Measurements from ENCODE around the gene RGS1.

RGS1 gene

GRCh38 chr1:192598589-192598988 lies 23.0 kb downstream of the RGS1 start:
- Histone ChIP-seq H3K14ac (ENCODE audit: low read length) (no peak overlapping the region), H3K4me3 (ENCODE audit: low read length in 2 of 2) (no peak overlapping the region), H2BK15ac (ENCODE audit: low read length) (no peak overlapping the region), H3K79me1 (ENCODE audit: low read depth, low read length) (no peaks in the 10 kb centered on the region), H2BK12ac (ENCODE audit: low read length) (no peak overlapping the region), H2BK5ac (ENCODE audit: low read length) (no peak overlapping the region), H3K4ac (ENCODE audit: low read length) (no peak overlapping the region), H3K27ac (replicated peaks; ENCODE audit: low read length) (no peak overlapping the region), H2AK5ac (ENCODE audit: low read depth, low read length) (no peak overlapping the region), H3K27me3 (ENCODE audit: control insufficient read depth in 3 of 3, insufficient read depth in 3 of 3, low read depth in 1 of 3, low read length in 3 of 3) (no peaks in the 10 kb centered on the region), H4K91ac (ENCODE audit: low read depth, low read length, poor library complexity) (no peak overlapping the region), H3K4me2 (ENCODE audit: insufficient read depth, low read length, poor library complexity, severe bottlenecking) (no peak overlapping the region), H4K8ac (ENCODE audit: low read depth, low read length) (no peak overlapping the region), H2AFZ (ENCODE audit: low read length) (no peak overlapping the region), H3K36me3 (replicated peaks in 1 of 2; ENCODE audit: control insufficient read depth in 2 of 2, insufficient read depth in 2 of 2, low read length in 2 of 2) (no peaks in the 10 kb centered on the region), H2BK120ac (ENCODE audit: low read depth, low read length) (no peak overlapping the region), H3K18ac (ENCODE audit: low read length) (no peak overlapping the region), H3K9ac (ENCODE audit: low read depth, low read length, poor library complexity) (no peak overlapping the region), H3K9me3 (replicated peaks in 1 of 2; ENCODE audit: control insufficient read depth in 2 of 2, insufficient read depth in 1 of 2, low read depth in 1 of 2, low read length in 2 of 2) (no peaks in the 10 kb centered on the region), H3K23ac (ENCODE audit: low read depth, low read length, poor library complexity) (no peak overlapping the region), H3K4me1 (ENCODE audit: control insufficient read depth in 2 of 2, insufficient read depth in 1 of 2, low read depth in 1 of 2, low read length in 2 of 2) (no peaks in the 10 kb centered on the region)
- no CpG with 5 or more reads among the region's 3 CpGs for WGBS, 2 donors (ENCODE audit: extremely low coverage in 2 of 2, insufficient read length in 2 of 2, insufficient replicate concordance in 1 of 2)
- DNase-seq (ENCODE audit: low spot score), result no peak

GRCh38 chr1:192600275-192600674 lies 24.7 kb downstream of the RGS1 start:
- Histone ChIP-seq H3K4me3 (ENCODE audit: low read length in 2 of 2) (no peak overlapping the region), H2AFZ (ENCODE audit: low read length) (no peak overlapping the region), H3K18ac (ENCODE audit: low read length) (no peak overlapping the region), H3K4ac (ENCODE audit: low read length) (no peak overlapping the region), H3K9ac (ENCODE audit: low read depth, low read length, poor library complexity) (no peak overlapping the region), H2BK15ac (ENCODE audit: low read length) (no peak overlapping the region), H3K27ac (replicated peaks; ENCODE audit: low read length) (no peak overlapping the region), H4K8ac (ENCODE audit: low read depth, low read length) (no peak overlapping the region), H2AK5ac (ENCODE audit: low read depth, low read length) (no peak overlapping the region), H2BK5ac (ENCODE audit: low read length) (no peak overlapping the region), H2BK120ac (ENCODE audit: low read depth, low read length) (no peak overlapping the region), H3K79me1 (ENCODE audit: low read depth, low read length) (no peaks in the 10 kb centered on the region), H4K91ac (ENCODE audit: low read depth, low read length, poor library complexity) (no peak overlapping the region), H3K4me1 (ENCODE audit: control insufficient read depth in 2 of 2, insufficient read depth in 1 of 2, low read depth in 1 of 2, low read length in 2 of 2) (no peaks in the 10 kb centered on the region), H2BK12ac (ENCODE audit: low read length) (no peak overlapping the region), H3K14ac (ENCODE audit: low read length) (no peak overlapping the region), H3K36me3 (replicated peaks in 1 of 2; ENCODE audit: control insufficient read depth in 2 of 2, insufficient read depth in 2 of 2, low read length in 2 of 2) (no peaks in the 10 kb centered on the region), H3K23ac (ENCODE audit: low read depth, low read length, poor library complexity) (no peak overlapping the region), H3K27me3 (ENCODE audit: control insufficient read depth in 3 of 3, insufficient read depth in 3 of 3, low read depth in 1 of 3, low read length in 3 of 3) (no peaks in the 10 kb centered on the region), H3K9me3 (replicated peaks in 1 of 2; ENCODE audit: control insufficient read depth in 2 of 2, insufficient read depth in 1 of 2, low read depth in 1 of 2, low read length in 2 of 2) (no peaks in the 10 kb centered on the region), H3K4me2 (ENCODE audit: insufficient read depth, low read length, poor library complexity, severe bottlenecking) (no peak overlapping the region)
- no peak for DNase-seq (ENCODE audit: low spot score)
- WGBS, 2 donors (ENCODE audit: extremely low coverage in 2 of 2, insufficient read length in 2 of 2, insufficient replicate concordance in 1 of 2), result no CpG with 5 or more reads among the region's 1 CpG

GRCh38 chr1:192601143-192601542 lies 25.6 kb downstream of the RGS1 start:
- Histone ChIP-seq H3K27ac (replicated peaks; ENCODE audit: low read length) (no peak overlapping the region), H2BK120ac (ENCODE audit: low read depth, low read length) (no peak overlapping the region), H2BK15ac (ENCODE audit: low read length) (no peak overlapping the region), H3K18ac (ENCODE audit: low read length) (no peak overlapping the region), H3K27me3 (ENCODE audit: control insufficient read depth in 3 of 3, insufficient read depth in 3 of 3, low read depth in 1 of 3, low read length in 3 of 3) (no peaks in the 10 kb centered on the region), H3K79me1 (ENCODE audit: low read depth, low read length) (no peaks in the 10 kb centered on the region), H3K9ac (ENCODE audit: low read depth, low read length, poor library complexity) (no peak overlapping the region), H3K14ac (ENCODE audit: low read length) (no peak overlapping the region), H3K4me3 (ENCODE audit: low read length in 2 of 2) (no peak overlapping the region), H3K4ac (ENCODE audit: low read length) (no peak overlapping the region), H3K4me2 (ENCODE audit: insufficient read depth, low read length, poor library complexity, severe bottlenecking) (no peak overlapping the region), H3K9me3 (replicated peaks in 1 of 2; ENCODE audit: control insufficient read depth in 2 of 2, insufficient read depth in 1 of 2, low read depth in 1 of 2, low read length in 2 of 2) (no peaks in the 10 kb centered on the region), H4K8ac (ENCODE audit: low read depth, low read length) (no peak overlapping the region), H3K23ac (ENCODE audit: low read depth, low read length, poor library complexity) (no peak overlapping the region), H3K36me3 (replicated peaks in 1 of 2; ENCODE audit: control insufficient read depth in 2 of 2, insufficient read depth in 2 of 2, low read length in 2 of 2) (no peaks in the 10 kb centered on the region), H3K4me1 (ENCODE audit: control insufficient read depth in 2 of 2, insufficient read depth in 1 of 2, low read depth in 1 of 2, low read length in 2 of 2) (no peaks in the 10 kb centered on the region), H2BK12ac (ENCODE audit: low read length) (no peak overlapping the region), H2BK5ac (ENCODE audit: low read length) (no peak overlapping the region), H2AFZ (ENCODE audit: low read length) (no peak overlapping the region), H2AK5ac (ENCODE audit: low read depth, low read length) (no peak overlapping the region), H4K91ac (ENCODE audit: low read depth, low read length, poor library complexity) (no peak overlapping the region)
- WGBS, 2 donors (ENCODE audit: extremely low coverage in 2 of 2, insufficient read length in 2 of 2, insufficient replicate concordance in 1 of 2), result no CpG with 5 or more reads among the region's 1 CpG
- DNase-seq (ENCODE audit: low spot score), result no peak

- H3K79me1 ChIP-seq (ENCODE audit: low read depth, low read length), result no peaks in the 10 kb centered on the region
- H3K9me3 ChIP-seq (replicated peaks in 1 of 2; ENCODE audit: control insufficient read depth in 2 of 2, insufficient read depth in 1 of 2, low read depth in 1 of 2, low read length in 2 of 2), result no peaks in the 10 kb centered on the region
- no peak overlapping the region for H3K9ac ChIP-seq (ENCODE audit: low read depth, low read length, poor library complexity)
- H2BK120ac ChIP-seq (ENCODE audit: low read depth, low read length), result no peak overlapping the region
- H3K27me3 ChIP-seq (ENCODE audit: control insufficient read depth in 3 of 3, insufficient read depth in 3 of 3, low read depth in 1 of 3, low read length in 3 of 3), result no peaks in the 10 kb centered on the region
- no peak overlapping the region for H3K4me2 ChIP-seq (ENCODE audit: insufficient read depth, low read length, poor library complexity, severe bottlenecking)
- no peak overlapping the region for H3K18ac ChIP-seq (ENCODE audit: low read length)
- no peak overlapping the region for H4K8ac ChIP-seq (ENCODE audit: low read depth, low read length)
- no peak overlapping the region for H2BK15ac ChIP-seq (ENCODE audit: low read length)
- H3K4me1 ChIP-seq (ENCODE audit: control insufficient read depth in 2 of 2, insufficient read depth in 1 of 2, low read depth in 1 of 2, low read length in 2 of 2), result no peaks in the 10 kb centered on the region
- no peak overlapping the region for H3K4ac ChIP-seq (ENCODE audit: low read length)
- H2BK5ac ChIP-seq (ENCODE audit: low read length), result no peak overlapping the region
- DNase-seq (ENCODE audit: low spot score), result no peak
- H3K4me3 ChIP-seq (ENCODE audit: low read length in 2 of 2), result no peak overlapping the region
- no peak overlapping the region for H4K91ac ChIP-seq (ENCODE audit: low read depth, low read length, poor library complexity)
- no peaks in the 10 kb centered on the region for H3K36me3 ChIP-seq (replicated peaks in 1 of 2; ENCODE audit: control insufficient read depth in 2 of 2, insufficient read depth in 2 of 2, low read length in 2 of 2)
- H2AK5ac ChIP-seq (ENCODE audit: low read depth, low read length), result no peak overlapping the region
- H3K23ac ChIP-seq (ENCODE audit: low read depth, low read length, poor library complexity), result no peak overlapping the region
- H2BK12ac ChIP-seq (ENCODE audit: low read length), result no peak overlapping the region
- no peak overlapping the region for H3K14ac ChIP-seq (ENCODE audit: low read length)
- no peak overlapping the region for H3K27ac ChIP-seq (replicated peaks; ENCODE audit: low read length)
- no peak overlapping the region for H2AFZ ChIP-seq (ENCODE audit: low read length)
Observed at GRCh38 chr1:192601567-192601966, 26.0 kb downstream of the RGS1 start.
